DMS153 (cell line): ENCODE measurements around the gene DOK4.
A peak's percentile ranks its signal among the peaks of the same experiment; 100 is the strongest.

ENCODE experiments used
- DNase-seq: peaks from one replicate; lab custom pipeline; 2025; lab: John Stamatoyannopoulos, UW

Gene DOK4

GRCh38 chr16:57485916-57486857 is at the start of gene DOK4:
Gene DOK4, minus strand, starts transcription at chr16:57486493. Its CDS starts 6,986 bp downstream, at chr16:57479507.
- peak; percentile 14 for DNase-seq

GRCh38 chr16:57535680-57536305 is 49.5 kb upstream of the DOK4 start:
- peak; percentile 52 for DNase-seq

- DNase-seq: no peak
Measured at GRCh38 chr16:57534881-57535658, 48.8 kb upstream of the DOK4 start.

- DNase-seq: no peak
Measured at GRCh38 chr16:57534337-57534880, 48.1 kb upstream of the DOK4 start.

- no peak for DNase-seq
Measured at GRCh38 chr16:57533431-57534336, 47.4 kb upstream of the DOK4 start.

GRCh38 chr16:57532266-57532625 is 46.0 kb upstream of the DOK4 start:
- no peak for DNase-seq

GRCh38 chr16:57531635-57532265 is 45.5 kb upstream of the DOK4 start:
- DNase-seq: no peak

GRCh38 chr16:57531253-57531575 is 44.9 kb upstream of the DOK4 start:
- DNase-seq: no peak

- no peak for DNase-seq
Measured at GRCh38 chr16:57530522-57531252, 44.4 kb upstream of the DOK4 start.

- DNase-seq: peak; percentile 29
Measured at GRCh38 chr16:57530104-57530521, 43.8 kb upstream of the DOK4 start.

GRCh38 chr16:57529391-57530103 is 43.3 kb upstream of the DOK4 start:
- no peak for DNase-seq

- no peak for DNase-seq
Measured at GRCh38 chr16:57528499-57529390, 42.5 kb upstream of the DOK4 start.

GRCh38 chr16:57527610-57528360 is 41.5 kb upstream of the DOK4 start:
- DNase-seq: no peak

GRCh38 chr16:57527027-57527426 is 40.7 kb upstream of the DOK4 start:
- no peak for DNase-seq

- no peak for DNase-seq
Measured at GRCh38 chr16:57526498-57526897, 40.2 kb upstream of the DOK4 start.

GRCh38 chr16:57525761-57526160 is 39.5 kb upstream of the DOK4 start:
- DNase-seq: no peak

GRCh38 chr16:57522960-57523359 is 36.7 kb upstream of the DOK4 start:
- DNase-seq: no peak
